A549 (cell line): ENCODE results near the gene PTRHD1.

Source experiments
- CEBPB ChIP-seq, 2 experiments: fragments of >200 bp in 1 of 2; sonication (Bioruptor Twin) in 1 of 2; formaldehyde crosslinking in 1 of 2; IDR thresholded peaks; 2 replicates each; pipeline ENCODE4 v1.6.1; 2012 to 2016
- FOSL2 ChIP-seq, 2 experiments: fragments of 450-650 bp in 1 of 2; fragments of >200 bp in 1 of 2; sonication (Bioruptor Twin) in 1 of 2; formaldehyde crosslinking; IDR thresholded peaks; 2 replicates each; pipeline versions ENCODE4 v1.5.0 to v1.6.1; 2016 to 2020; ENCODE audit warnings: mild to moderate bottlenecking in 1 of 2, moderate library complexity in 1 of 2
- HDAC2 ChIP-seq: fragments of 200-600 bp; sonication (generic); IDR thresholded peaks from 2 replicates; pipeline ENCODE4 v1.6.1; 2016
- POLR2A ChIP-seq: IDR thresholded peaks from 2 replicates; pipeline ENCODE4 v1.6.1; 2012; ENCODE audit warnings: mild to moderate bottlenecking, low read length
- ZC3H11A ChIP-seq: fragments of 450-650 bp; IDR thresholded peaks from 2 replicates; pipeline ENCODE4 v1.6.1; 2014; ENCODE audit warnings: antibody characterized with exemption, mild to moderate bottlenecking
- TF ChIP-seq, protein P1 (sequence below): fragments of >200 bp; sonication (Bioruptor Twin); formaldehyde crosslinking; IDR thresholded peaks from 3 replicates; pipeline ENCODE4 v1.5.1; 2016

DNA sequence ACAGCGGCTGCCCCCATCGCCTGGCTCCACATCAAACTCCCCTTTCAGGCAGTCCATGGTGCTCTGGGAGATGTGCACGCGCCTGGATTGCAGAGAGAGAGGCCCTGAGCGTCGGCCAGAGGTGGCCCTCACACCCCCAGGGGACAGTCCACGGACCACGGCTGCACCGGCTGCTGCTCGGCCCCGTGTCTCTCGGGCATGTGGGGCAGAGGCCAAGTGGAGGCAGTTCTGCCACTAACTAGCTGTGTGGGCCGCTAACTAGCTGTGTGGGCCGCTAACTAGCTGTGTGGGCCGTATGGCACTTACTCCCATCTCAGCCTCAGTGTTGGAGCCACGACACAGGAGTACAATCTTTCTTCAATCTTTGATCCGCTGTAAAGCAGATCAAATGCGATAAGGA lies 45.4 kb upstream of the PTRHD1 start:
- TF ChIP-seq, protein P1, sequence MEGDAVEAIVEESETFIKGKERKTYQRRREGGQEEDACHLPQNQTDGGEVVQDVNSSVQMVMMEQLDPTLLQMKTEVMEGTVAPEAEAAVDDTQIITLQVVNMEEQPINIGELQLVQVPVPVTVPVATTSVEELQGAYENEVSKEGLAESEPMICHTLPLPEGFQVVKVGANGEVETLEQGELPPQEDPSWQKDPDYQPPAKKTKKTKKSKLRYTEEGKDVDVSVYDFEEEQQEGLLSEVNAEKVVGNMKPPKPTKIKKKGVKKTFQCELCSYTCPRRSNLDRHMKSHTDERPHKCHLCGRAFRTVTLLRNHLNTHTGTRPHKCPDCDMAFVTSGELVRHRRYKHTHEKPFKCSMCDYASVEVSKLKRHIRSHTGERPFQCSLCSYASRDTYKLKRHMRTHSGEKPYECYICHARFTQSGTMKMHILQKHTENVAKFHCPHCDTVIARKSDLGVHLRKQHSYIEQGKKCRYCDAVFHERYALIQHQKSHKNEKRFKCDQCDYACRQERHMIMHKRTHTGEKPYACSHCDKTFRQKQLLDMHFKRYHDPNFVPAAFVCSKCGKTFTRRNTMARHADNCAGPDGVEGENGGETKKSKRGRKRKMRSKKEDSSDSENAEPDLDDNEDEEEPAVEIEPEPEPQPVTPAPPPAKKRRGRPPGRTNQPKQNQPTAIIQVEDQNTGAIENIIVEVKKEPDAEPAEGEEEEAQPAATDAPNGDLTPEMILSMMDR: no peak
- TF ChIP-seq ZC3H11A (no peak), POLR2A (no peak), HDAC2 (no peak), FOSL2 (IDR thresholded peaks at IDR 0.05) (no peak), FOSL2 (CRISPR knock-in tag; IDR thresholded peaks at IDR 0.05) (no peak), CEBPB (IDR thresholded peaks at IDR 0.05) (no peak)
